ENCODE data around the gene FOXO6. TPM values are rescaled to one million over a fixed set of nuclear protein-coding genes. Genes with fewer than 3 reads are reported as not detected.

FOXO6 gene
- total RNA-seq, 4 donors from 2014 or later: 3.9 to 20.1 (median 7.6) TPM; not detected in 1

GRCh38 chr1:41380979-41381691 lies 19.9 kb downstream of the FOXO6 start:
- peaks cover 4 to 8% of the 10 kb centered on the region in 2 donors for H3K4me1 ChIP-seq
- peak overlapping the region; percentile 98 to 99 for H3K27ac ChIP-seq
- TF ChIP-seq POLR2A (IDR thresholded peaks at IDR 0.05): no peak
- TF ChIP-seq CTCF (IDR thresholded peaks at IDR 0.05): no peak
- H3K36me3 ChIP-seq: no peaks in the 10 kb centered on the region
- no peaks in the 10 kb centered on the region for H3K27me3 ChIP-seq
- peak; percentile 80 to 82 for DNase-seq
- intact Hi-C loops (cut with DNase I; ENCODE audit: low total_unique reads): no loop called here
- H3K9me3 ChIP-seq: no peaks in the 10 kb centered on the region
- peak overlapping the region; percentile 48 to 66 for H3K4me3 ChIP-seq

- intact Hi-C loops (cut with DNase I; ENCODE audit: low total_unique reads): no loop called here
- peak overlapping the region; percentile 48 to 66 for H3K4me3 ChIP-seq
- TF ChIP-seq POLR2A (IDR thresholded peaks at IDR 0.05) (peak in 1 of 2 donors; percentile 55), CTCF (IDR thresholded peaks at IDR 0.05) (no peak)
- peak in 1 of 2 donors; percentile 67 for DNase-seq
- no peaks in the 10 kb centered on the region for H3K36me3 ChIP-seq
- peaks cover 8% of the 10 kb centered on the region in 2 donors for H3K4me1 ChIP-seq
- H3K27me3 ChIP-seq: no peaks in the 10 kb centered on the region
- H3K9me3 ChIP-seq: no peaks in the 10 kb centered on the region
- H3K27ac ChIP-seq: peak overlapping the region; percentile 98 to 99
Measured at GRCh38 chr1:41381692-41382479, 20.7 kb downstream of the FOXO6 start.

GRCh38 chr1:41382480-41383090 lies 21.4 kb downstream of the FOXO6 start:
- intact Hi-C loops (cut with DNase I; ENCODE audit: low total_unique reads): no loop called here
- DNase-seq: peak; percentile 77 to 79
- H3K9me3 ChIP-seq: no peaks in the 10 kb centered on the region

GRCh38 chr1:41383094-41383852 lies 22.0 kb downstream of the FOXO6 start:
- intact Hi-C loops (cut with DNase I; ENCODE audit: low total_unique reads): no loop called here

More at GRCh38 chr1:41382480-41383090, 21.4 kb downstream of the FOXO6 start:
- H3K27ac ChIP-seq: peak overlapping the region; percentile 98 to 99
- peak overlapping the region; percentile 48 to 66 for H3K4me3 ChIP-seq
- TF ChIP-seq POLR2A (IDR thresholded peaks at IDR 0.05) (peak in 1 of 2 donors; percentile 31), CTCF (IDR thresholded peaks at IDR 0.05) (peak in 2 of 4 experiments; percentile 3 to 40)
- peaks cover 8 to 9% of the 10 kb centered on the region in 2 donors for H3K4me1 ChIP-seq
- H3K36me3 ChIP-seq: no peaks in the 10 kb centered on the region
- H3K27me3 ChIP-seq: no peaks in the 10 kb centered on the region

More at GRCh38 chr1:41383094-41383852, 22.0 kb downstream of the FOXO6 start:
- TF ChIP-seq POLR2A (IDR thresholded peaks at IDR 0.05): no peak
- no peak for TF ChIP-seq CTCF (IDR thresholded peaks at IDR 0.05)
- peaks cover 10% of the 10 kb centered on the region in 2 donors for H3K4me1 ChIP-seq
- peak overlapping the region; percentile 98 to 99 for H3K27ac ChIP-seq
- DNase-seq: no peak
- no peaks in the 10 kb centered on the region for H3K36me3 ChIP-seq
- no peaks in the 10 kb centered on the region for H3K9me3 ChIP-seq
- peak overlapping the region; percentile 48 to 66 for H3K4me3 ChIP-seq
- H3K27me3 ChIP-seq: no peaks in the 10 kb centered on the region
